Activated T-helper 17 cell treated with anti-CD3 and anti-CD28 coated beads, Interleukin-2, amount 50 U/mL, for 72 hours (primary cell): ENCODE measurements around the gene UVRAG. TPM values are rescaled to one million over a fixed set of nuclear protein-coding genes. Genes with fewer than 3 reads are reported as not detected.

Experiments
- ATAC-seq: fragments of 150-1000 bp; cut with Tn5 transposase; replicated peaks from 2 replicates; pipeline ENCODE4 v1.10.0; 2021; ENCODE audit warnings: mild to moderate bottlenecking, moderate library complexity
- H3K27ac Mint-ChIP-seq: one replicate; pipeline ENCODE4 v1.8.0; 2022; ENCODE audit warnings: mixed read lengths
- H3K27me3 Mint-ChIP-seq: one replicate; pipeline ENCODE4 v1.8.0; 2022; ENCODE audit warnings: mixed read lengths
- H3K36me3 Mint-ChIP-seq: one replicate; pipeline ENCODE4 v1.8.0; 2022; ENCODE audit warnings: low read depth, mild to moderate bottlenecking, mixed read lengths
- H3K4me1 Mint-ChIP-seq: one replicate; pipeline ENCODE4 v1.8.0; 2022; ENCODE audit warnings: mixed read lengths
- H3K4me3 Mint-ChIP-seq: one replicate; pipeline ENCODE4 v1.8.0; 2022; ENCODE audit warnings: mild to moderate bottlenecking, mixed read lengths
- H3K9me3 Mint-ChIP-seq: one replicate; pipeline ENCODE4 v1.8.0; 2022; ENCODE audit warnings: mixed read lengths
- total RNA-seq, 2 donors: library from RNA; stranded (reverse); gene quantifications; one replicate each; pipeline ENCODE4 v1.2.3, GENCODE V29; 2022

UVRAG gene
- total RNA-seq, 2 donors from 2014 or later = 14.1 to 20.1 TPM

GRCh38 chr11:76131142-76131541 is 316.1 kb downstream of the UVRAG start:
- Mint-ChIP-seq H3K27ac (no peak overlapping the region), H3K4me3 (no peak overlapping the region), H3K4me1 (peaks cover 18% of the 10 kb centered on the region), H3K36me3 (peaks cover 19% of the 10 kb centered on the region), H3K27me3 (no peaks in the 10 kb centered on the region), H3K9me3 (no peaks in the 10 kb centered on the region)
- no peak for ATAC-seq

GRCh38 chr11:76131671-76132631 is 316.9 kb downstream of the UVRAG start:
- Mint-ChIP-seq H3K36me3 (peaks cover 13% of the 10 kb centered on the region), H3K27me3 (no peaks in the 10 kb centered on the region), H3K27ac (peak overlapping the region; percentile 19), H3K9me3 (no peaks in the 10 kb centered on the region), H3K4me3 (no peak overlapping the region), H3K4me1 (peaks cover 18% of the 10 kb centered on the region)
- ATAC-seq = peak; percentile 24

GRCh38 chr11:76134239-76134638 is 319.2 kb downstream of the UVRAG start:
- H3K27me3 Mint-ChIP-seq = no peaks in the 10 kb centered on the region
- no peaks in the 10 kb centered on the region for H3K9me3 Mint-ChIP-seq
- peaks cover 17% of the 10 kb centered on the region for H3K36me3 Mint-ChIP-seq
- H3K4me1 Mint-ChIP-seq = peaks cover 18% of the 10 kb centered on the region
- no peak for ATAC-seq
- no peak overlapping the region for H3K4me3 Mint-ChIP-seq
- H3K27ac Mint-ChIP-seq = no peak overlapping the region

GRCh38 chr11:76135491-76135890 is 320.5 kb downstream of the UVRAG start:
- no peak for ATAC-seq
- peaks cover 10% of the 10 kb centered on the region for H3K4me1 Mint-ChIP-seq
- no peaks in the 10 kb centered on the region for H3K9me3 Mint-ChIP-seq
- no peak overlapping the region for H3K27ac Mint-ChIP-seq
- peaks cover 20% of the 10 kb centered on the region for H3K36me3 Mint-ChIP-seq
- H3K4me3 Mint-ChIP-seq = no peak overlapping the region
- no peaks in the 10 kb centered on the region for H3K27me3 Mint-ChIP-seq

GRCh38 chr11:76139314-76139713 is 324.3 kb downstream of the UVRAG start:
- H3K4me1 Mint-ChIP-seq = no peaks in the 10 kb centered on the region
- peaks cover 42% of the 10 kb centered on the region for H3K36me3 Mint-ChIP-seq
- no peak for ATAC-seq
- no peaks in the 10 kb centered on the region for H3K9me3 Mint-ChIP-seq
- H3K27me3 Mint-ChIP-seq = no peaks in the 10 kb centered on the region
- H3K27ac Mint-ChIP-seq = peak overlapping the region; percentile 12
- H3K4me3 Mint-ChIP-seq = no peak overlapping the region

- H3K36me3 Mint-ChIP-seq = peaks cover 36% of the 10 kb centered on the region
- no peaks in the 10 kb centered on the region for H3K9me3 Mint-ChIP-seq
- H3K27ac Mint-ChIP-seq = no peak overlapping the region
- H3K4me1 Mint-ChIP-seq = no peaks in the 10 kb centered on the region
- H3K4me3 Mint-ChIP-seq = no peak overlapping the region
- no peaks in the 10 kb centered on the region for H3K27me3 Mint-ChIP-seq
- ATAC-seq = no peak
Measured at GRCh38 chr11:76140912-76141574, 326.0 kb downstream of the UVRAG start.

- Mint-ChIP-seq H3K4me3 (no peak overlapping the region), H3K36me3 (peaks cover 34% of the 10 kb centered on the region), H3K27ac (no peak overlapping the region), H3K9me3 (no peaks in the 10 kb centered on the region), H3K27me3 (no peaks in the 10 kb centered on the region), H3K4me1 (no peaks in the 10 kb centered on the region)
- no peak for ATAC-seq
Measured at GRCh38 chr11:76141901-76142588, 327.0 kb downstream of the UVRAG start.

GRCh38 chr11:76143274-76143673 is 328.3 kb downstream of the UVRAG start:
- Mint-ChIP-seq H3K27me3 (no peaks in the 10 kb centered on the region), H3K4me1 (no peaks in the 10 kb centered on the region), H3K9me3 (no peaks in the 10 kb centered on the region), H3K36me3 (peaks cover 30% of the 10 kb centered on the region), H3K4me3 (no peak overlapping the region), H3K27ac (no peak overlapping the region)
- no peak for ATAC-seq

- peaks cover 8% of the 10 kb centered on the region for H3K4me1 Mint-ChIP-seq
- peaks cover 4% of the 10 kb centered on the region for H3K27me3 Mint-ChIP-seq
- H3K36me3 Mint-ChIP-seq = peaks cover 9% of the 10 kb centered on the region
- H3K27ac Mint-ChIP-seq = no peak overlapping the region
- no peak overlapping the region for H3K4me3 Mint-ChIP-seq
- no peaks in the 10 kb centered on the region for H3K9me3 Mint-ChIP-seq
- ATAC-seq = no peak
Measured at GRCh38 chr11:76147106-76147740, 332.2 kb downstream of the UVRAG start.

- Mint-ChIP-seq H3K9me3 (no peaks in the 10 kb centered on the region), H3K27me3 (peaks cover 9% of the 10 kb centered on the region), H3K36me3 (no peaks in the 10 kb centered on the region), H3K4me1 (peaks cover 16% of the 10 kb centered on the region), H3K4me3 (no peak overlapping the region), H3K27ac (no peak overlapping the region)
- ATAC-seq = no peak
Measured at GRCh38 chr11:76148231-76148630, 333.2 kb downstream of the UVRAG start.

- Mint-ChIP-seq H3K27me3 (peaks cover 12% of the 10 kb centered on the region), H3K4me1 (peaks cover 18% of the 10 kb centered on the region), H3K27ac (no peak overlapping the region), H3K4me3 (no peak overlapping the region), H3K9me3 (no peaks in the 10 kb centered on the region), H3K36me3 (no peaks in the 10 kb centered on the region)
- no peak for ATAC-seq
Measured at GRCh38 chr11:76148941-76149613, 334.1 kb downstream of the UVRAG start.

GRCh38 chr11:76149713-76150112 is 334.7 kb downstream of the UVRAG start:
- H3K4me1 Mint-ChIP-seq = peaks cover 18% of the 10 kb centered on the region
- H3K27me3 Mint-ChIP-seq = peaks cover 12% of the 10 kb centered on the region
- peak overlapping the region; percentile 50 for H3K27ac Mint-ChIP-seq
- ATAC-seq = no peak
- no peaks in the 10 kb centered on the region for H3K9me3 Mint-ChIP-seq
- no peak overlapping the region for H3K4me3 Mint-ChIP-seq
- no peaks in the 10 kb centered on the region for H3K36me3 Mint-ChIP-seq

GRCh38 chr11:76150141-76150540 is 335.1 kb downstream of the UVRAG start:
- ATAC-seq = no peak
- Mint-ChIP-seq H3K27ac (peak overlapping the region; percentile 50), H3K9me3 (no peaks in the 10 kb centered on the region)

More at GRCh38 chr11:76150141-76150540, 335.1 kb downstream of the UVRAG start:
- Mint-ChIP-seq H3K4me1 (peaks cover 18% of the 10 kb centered on the region), H3K4me3 (no peak overlapping the region), H3K27me3 (peaks cover 12% of the 10 kb centered on the region), H3K36me3 (no peaks in the 10 kb centered on the region)
